A673 (cell line): ENCODE results near the gene PDE8B. TPM values are rescaled to one million over a fixed set of nuclear protein-coding genes. Genes with fewer than 3 reads are reported as not detected.

Experiments
- BruUV-seq: library from RNA; stranded (reverse); fragments of 400-500 nt; replicated peaks from 2 replicates; lab custom pipeline; 2021; lab: Mats Ljungman, UMichigan
- CTCF ChIA-PET: fragments of 300-600 bp; sonication (Branson Sonifier 250); formaldehyde crosslinking; loops from one replicate; lab custom pipeline; 2022; ENCODE audit warnings: antibody characterized with exemption; lab: Charles Lee
- POLR2A ChIA-PET: fragments of 300-600 bp; sonication (Branson Sonifier 250); formaldehyde crosslinking; loops from one replicate; lab custom pipeline; 2022; ENCODE audit warnings: antibody characterized with exemption; ENCODE audit not compliant: low non-redundant PET; lab: Charles Lee
- DNase-seq: peaks from one replicate; pipeline ENCODE4 v3.0.0-alpha.2; 2015; ENCODE audit warnings: low spot score
- H3K27ac ChIP-seq: fragments of 200-600 bp; sonication (generic); 2 replicates; pipeline ENCODE4 v1.5.1; 2016; ENCODE audit warnings: mixed run types, low read depth, mild to moderate bottlenecking, mixed read lengths, antibody characterized with exemption, low read length; ENCODE audit not compliant: poor library complexity, severe bottlenecking
- H3K27me3 ChIP-seq: fragments of 200-600 bp; sonication (generic); replicated peaks from 2 replicates; pipeline ENCODE4 v1.6.1; 2017; ENCODE audit warnings: mixed run types, low read depth, mild to moderate bottlenecking, mixed read lengths, antibody characterized with exemption, low read length; ENCODE audit not compliant: insufficient read depth, poor library complexity
- H3K36me3 ChIP-seq: fragments of 200-600 bp; sonication (generic); 2 replicates; pipeline ENCODE4 v1.6.1; 2016; ENCODE audit warnings: mixed run types, mild to moderate bottlenecking, mixed read lengths, antibody characterized with exemption, low read length; ENCODE audit not compliant: insufficient read depth, poor library complexity, severe bottlenecking
- H3K4me1 ChIP-seq: fragments of 200-600 bp; sonication (generic); 2 replicates; pipeline ENCODE4 v1.6.1; 2017; ENCODE audit warnings: mixed run types, mild to moderate bottlenecking, mixed read lengths, antibody characterized with exemption, low read length; ENCODE audit not compliant: insufficient read depth, poor library complexity, severe bottlenecking
- H3K4me3 ChIP-seq: fragments of 200-600 bp; sonication (generic); 2 replicates; pipeline ENCODE4 v1.5.1; 2016; ENCODE audit warnings: low read depth, mixed run types, mild to moderate bottlenecking, mixed read lengths, low read length; ENCODE audit not compliant: poor library complexity, severe bottlenecking
- H3K9me3 ChIP-seq: fragments of 200-600 bp; sonication (generic); 2 replicates; pipeline ENCODE4 v1.6.1; 2016; ENCODE audit warnings: mixed run types, low read depth, mild to moderate bottlenecking, mixed read lengths, antibody characterized with exemption, low read length; ENCODE audit not compliant: poor library complexity, severe bottlenecking
- CTCF ChIP-seq: fragments of 300-800, 200-600 bp; sonication (generic); conservative IDR thresholded peaks from 2 replicates; pipeline ENCODE4 v1.5.1; 2017; ENCODE audit warnings: low read depth, mild to moderate bottlenecking, antibody characterized with exemption, low read length, moderate library complexity, mixed read lengths
- EZH2 ChIP-seq: fragments of 200-600 bp; sonication (generic); IDR thresholded peaks from 2 replicates; pipeline ENCODE4 v1.6.1; 2017; ENCODE audit warnings: borderline replicate concordance, low read depth, mild to moderate bottlenecking, mixed read lengths, antibody characterized with exemption, low read length; ENCODE audit not compliant: poor library complexity, severe bottlenecking
- intact Hi-C: fragments of 100-400 bp; cut with micrococcal nuclease; formaldehyde crosslinking; loops from one replicate; pipeline ENCODE4 v1.10.0; 2022; ENCODE audit not compliant: unreplicated experiment
- total RNA-seq: library from RNA; stranded (reverse); gene quantifications from 2 replicates; pipeline ENCODE4 v1.2.3, GENCODE V29; 2021

Gene PDE8B
- total RNA-seq, 1 experiment from 2014 or later: 0.69 TPM

GRCh38 chr5:77177576-77177975 is 32.9 kb upstream of the PDE8B start:
- intact Hi-C loops: no loop called here
- Histone ChIP-seq H3K9me3 (no peaks in the 10 kb centered on the region), H3K36me3 (no peaks in the 10 kb centered on the region), H3K27me3 (peaks cover 24% of the 10 kb centered on the region), H3K4me1 (no peaks in the 10 kb centered on the region), H3K4me3 (no peak overlapping the region), H3K27ac (no peak overlapping the region)
- TF ChIP-seq CTCF: no peak
- TF ChIP-seq EZH2: no peak
- no TSS peak for BruUV-seq
- ChIA-PET CTCF (no interaction called here), POLR2A (no interaction called here)
- DNase-seq: no peak

GRCh38 chr5:77180167-77181081 is 30.1 kb upstream of the PDE8B start:
- Histone ChIP-seq H3K4me1 (no peaks in the 10 kb centered on the region), H3K4me3 (peak overlapping the region; percentile 51), H3K36me3 (no peaks in the 10 kb centered on the region), H3K27me3 (peaks cover 24% of the 10 kb centered on the region), H3K27ac (no peak overlapping the region), H3K9me3 (no peaks in the 10 kb centered on the region)
- ChIA-PET POLR2A (no interaction called here), CTCF (interaction anchor here (0.6 kb wide), 1 partner anchor 77 kb away, joined by 21 read pairs; no protein-coding TSS in a partner anchor)
- peak; percentile 30 for DNase-seq
- TF ChIP-seq EZH2: peak; percentile 55
- no peak for TF ChIP-seq CTCF
- intact Hi-C loops: no loop called here
- BruUV-seq: no TSS peak

- Histone ChIP-seq H3K4me1 (peaks cover 3% of the 10 kb centered on the region), H3K9me3 (no peaks in the 10 kb centered on the region), H3K4me3 (no peak overlapping the region), H3K27me3 (peaks cover 24% of the 10 kb centered on the region), H3K36me3 (no peaks in the 10 kb centered on the region), H3K27ac (no peak overlapping the region)
- intact Hi-C loops: no loop called here
- no TSS peak for BruUV-seq
- DNase-seq: no peak
- no peak for TF ChIP-seq CTCF
- no peak for TF ChIP-seq EZH2
- ChIA-PET CTCF (interaction anchor here (0.6 kb wide), 1 partner anchor 77 kb away, joined by 21 read pairs; no protein-coding TSS in a partner anchor), POLR2A (no interaction called here)
These were observed 29.3 kb upstream of the PDE8B start for GRCh38 chr5:77181173-77181572.
